Type B pancreatic cell (in vitro differentiated cells): ENCODE data around the gene CRB3. TPM values are rescaled to one million over a fixed set of nuclear protein-coding genes. Genes with fewer than 3 reads are reported as not detected.

ENCODE experiments used
- DNase-seq: peaks from one replicate; pipeline ENCODE4 v3.0.0; 2021; ENCODE audit warnings: mixed read lengths; ENCODE audit not compliant: unreplicated experiment; ENCODE audit errors: extremely low spot score
- H3K27ac Mint-ChIP-seq: 2 replicates; pipeline ENCODE4 v1.8.0; 2021; ENCODE audit warnings: mild to moderate bottlenecking, mixed read lengths
- H3K27me3 Mint-ChIP-seq: 2 replicates; pipeline ENCODE4 v1.8.0; 2021; ENCODE audit warnings: mixed read lengths
- H3K36me3 Mint-ChIP-seq: 2 replicates; pipeline ENCODE4 v1.8.0; 2021; ENCODE audit warnings: mixed read lengths
- H3K4me1 Mint-ChIP-seq: one replicate; pipeline ENCODE4 v1.8.0; 2021; ENCODE audit warnings: mixed read lengths; ENCODE audit not compliant: unreplicated experiment
- H3K4me3 Mint-ChIP-seq: 2 replicates; pipeline ENCODE4 v1.8.0; 2021; ENCODE audit warnings: mild to moderate bottlenecking, mixed read lengths
- H3K9me3 Mint-ChIP-seq: 2 replicates; pipeline ENCODE4 v1.8.0; 2021; ENCODE audit warnings: mixed read lengths
- CTCF ChIP-seq: fragments of 200-600 bp; sonication (generic); conservative IDR thresholded peaks from 2 replicates; pipeline ENCODE4 v1.5.0; 2021; ENCODE audit warnings: antibody characterized with exemption, mild to moderate bottlenecking
- total RNA-seq: library from RNA; stranded (reverse); gene quantifications from 2 replicates; pipeline ENCODE4 v1.2.1, GENCODE V29; 2021; ENCODE audit warnings: low replicate concordance

The CRB3 gene
- total RNA-seq, 1 donor from 2014 or later, result 30.6 TPM

- no peaks in the 10 kb centered on the region for H3K4me1 Mint-ChIP-seq
- H3K4me3 Mint-ChIP-seq, result no peak overlapping the region
- no peaks in the 10 kb centered on the region for H3K9me3 Mint-ChIP-seq
- H3K27me3 Mint-ChIP-seq, result peaks cover 20% of the 10 kb centered on the region
- no peaks in the 10 kb centered on the region for H3K36me3 Mint-ChIP-seq
- no peak for DNase-seq
- H3K27ac Mint-ChIP-seq, result no peak overlapping the region
- TF ChIP-seq CTCF, result no peak
Measured at GRCh38 chr19:6483235-6483634, 19.2 kb downstream of the CRB3 start.

- Mint-ChIP-seq H3K27ac (no peak overlapping the region), H3K36me3 (no peaks in the 10 kb centered on the region), H3K27me3 (peaks cover 20% of the 10 kb centered on the region), H3K9me3 (no peaks in the 10 kb centered on the region), H3K4me3 (no peak overlapping the region), H3K4me1 (no peaks in the 10 kb centered on the region)
- no peak for DNase-seq
- no peak for TF ChIP-seq CTCF
Measured at GRCh38 chr19:6484230-6484629, 20.2 kb downstream of the CRB3 start.

GRCh38 chr19:6484831-6485230, 20.8 kb downstream of the CRB3 start:
- no peaks in the 10 kb centered on the region for H3K9me3 Mint-ChIP-seq
- peaks cover 26% of the 10 kb centered on the region for H3K27me3 Mint-ChIP-seq
- no peaks in the 10 kb centered on the region for H3K4me1 Mint-ChIP-seq
- DNase-seq, result no peak
- H3K4me3 Mint-ChIP-seq, result no peak overlapping the region
- H3K27ac Mint-ChIP-seq, result no peak overlapping the region
- no peak for TF ChIP-seq CTCF
- no peaks in the 10 kb centered on the region for H3K36me3 Mint-ChIP-seq

- no peaks in the 10 kb centered on the region for H3K36me3 Mint-ChIP-seq
- no peak overlapping the region for H3K27ac Mint-ChIP-seq
- DNase-seq, result no peak
- no peaks in the 10 kb centered on the region for H3K4me1 Mint-ChIP-seq
- H3K4me3 Mint-ChIP-seq, result no peak overlapping the region
- peaks cover 4% of the 10 kb centered on the region for H3K9me3 Mint-ChIP-seq
- no peak for TF ChIP-seq CTCF
- peaks cover 15% of the 10 kb centered on the region for H3K27me3 Mint-ChIP-seq
Measured at GRCh38 chr19:6489278-6490061, 25.4 kb downstream of the CRB3 start.

GRCh38 chr19:6490134-6490533, 26.1 kb downstream of the CRB3 start:
- Mint-ChIP-seq H3K4me3 (no peak overlapping the region), H3K27ac (no peak overlapping the region), H3K27me3 (peaks cover 15% of the 10 kb centered on the region), H3K9me3 (peaks cover 4% of the 10 kb centered on the region), H3K4me1 (no peaks in the 10 kb centered on the region), H3K36me3 (no peaks in the 10 kb centered on the region)
- DNase-seq, result no peak
- no peak for TF ChIP-seq CTCF
